Activated T-helper 17 cell treated with anti-CD3 and anti-CD28 coated beads, Interleukin-2, amount 50 U/mL, for 72 hours (primary cell): ENCODE data around the gene TSPOAP1. TPM values are rescaled to one million over a fixed set of nuclear protein-coding genes. Genes with fewer than 3 reads are reported as not detected.

Source experiments
- ATAC-seq: fragments of 150-1000 bp; cut with Tn5 transposase; replicated peaks from 2 replicates; pipeline ENCODE4 v1.10.0; 2021; ENCODE audit warnings: mild to moderate bottlenecking, moderate library complexity
- H3K27ac Mint-ChIP-seq: one replicate; pipeline ENCODE4 v1.8.0; 2022; ENCODE audit warnings: mixed read lengths
- H3K27me3 Mint-ChIP-seq: one replicate; pipeline ENCODE4 v1.8.0; 2022; ENCODE audit warnings: mixed read lengths
- H3K36me3 Mint-ChIP-seq: one replicate; pipeline ENCODE4 v1.8.0; 2022; ENCODE audit warnings: low read depth, mild to moderate bottlenecking, mixed read lengths
- H3K4me1 Mint-ChIP-seq: one replicate; pipeline ENCODE4 v1.8.0; 2022; ENCODE audit warnings: mixed read lengths
- H3K4me3 Mint-ChIP-seq: one replicate; pipeline ENCODE4 v1.8.0; 2022; ENCODE audit warnings: mild to moderate bottlenecking, mixed read lengths
- H3K9me3 Mint-ChIP-seq: one replicate; pipeline ENCODE4 v1.8.0; 2022; ENCODE audit warnings: mixed read lengths
- total RNA-seq, 2 donors: library from RNA; stranded (reverse); gene quantifications; one replicate each; pipeline ENCODE4 v1.2.3, GENCODE V29; 2022

The TSPOAP1 gene
- total RNA-seq, 2 donors from 2014 or later = 97.2 to 107 TPM

DNA sequence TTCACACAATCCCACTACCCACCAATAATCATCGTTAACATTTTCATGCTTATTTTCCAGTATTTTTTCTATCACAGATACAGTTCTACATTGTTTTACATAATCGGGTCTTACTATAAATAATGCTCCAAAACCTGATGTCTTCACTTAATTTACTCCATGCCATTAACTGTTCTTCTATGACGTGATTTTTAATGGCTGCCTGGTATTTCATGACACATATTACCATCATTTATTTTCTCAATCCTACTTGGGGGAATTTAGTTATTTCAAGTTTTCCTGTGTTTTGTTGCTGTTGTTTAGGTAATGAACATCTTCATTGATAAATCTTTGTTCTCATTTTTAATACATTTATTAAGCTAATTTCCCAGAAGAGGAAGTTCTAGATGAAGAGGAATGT, 75.5 kb downstream of the TSPOAP1 start:
- no peak for ATAC-seq
- peaks cover 10% of the 10 kb centered on the region for H3K27me3 Mint-ChIP-seq
- H3K4me3 Mint-ChIP-seq = no peak overlapping the region
- H3K27ac Mint-ChIP-seq = no peak overlapping the region
- no peaks in the 10 kb centered on the region for H3K9me3 Mint-ChIP-seq
- H3K36me3 Mint-ChIP-seq = no peaks in the 10 kb centered on the region
- no peaks in the 10 kb centered on the region for H3K4me1 Mint-ChIP-seq

DNA sequence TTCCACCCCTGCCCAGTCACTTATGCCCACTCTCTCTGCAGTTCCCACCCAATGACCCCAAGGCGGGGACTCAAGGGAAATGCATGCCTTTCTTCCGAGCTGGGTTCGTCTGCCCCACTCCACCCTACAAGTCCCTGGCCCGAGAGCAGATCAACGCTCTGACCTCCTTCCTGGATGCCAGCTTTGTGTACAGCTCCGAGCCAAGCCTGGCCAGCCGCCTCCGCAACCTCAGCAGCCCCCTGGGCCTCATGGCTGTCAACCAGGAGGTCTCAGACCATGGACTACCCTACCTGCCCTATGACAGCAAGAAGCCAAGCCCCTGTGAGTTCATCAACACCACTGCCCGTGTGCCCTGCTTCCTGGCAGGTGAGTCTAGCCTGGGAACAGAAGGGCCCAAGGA, 76.5 kb downstream of the TSPOAP1 start:
- Mint-ChIP-seq H3K4me1 (no peaks in the 10 kb centered on the region), H3K36me3 (no peaks in the 10 kb centered on the region), H3K9me3 (no peaks in the 10 kb centered on the region), H3K27me3 (peaks cover 7% of the 10 kb centered on the region), H3K4me3 (no peak overlapping the region), H3K27ac (no peak overlapping the region)
- ATAC-seq = no peak

Other genes with a start within 250 kb of the TSPOAP1 start
- 10 to 100 TPM; 24.3 to 27.1 TPM for gene DYNLL2, start 245.4 kb downstream of the TSPOAP1 start, total RNA-seq
- gene OR4D1, start 180.4 kb downstream of the TSPOAP1 start, total RNA-seq = under 1 TPM; 0.13 to 0.15 TPM
- not detected for gene OR4D2, start 161.8 kb downstream of the TSPOAP1 start, total RNA-seq
- not detected for gene EPX, start 136.1 kb downstream of the TSPOAP1 start, total RNA-seq
- 10 to 100 TPM; 15.0 to 16.3 TPM for gene MKS1, start 109.5 kb downstream of the TSPOAP1 start, total RNA-seq
- gene LPO, start 90.2 kb downstream of the TSPOAP1 start, total RNA-seq = under 1 TPM in 1 of 2 donors, not detected in 1; 0.16 TPM
- 1 to 10 TPM; 1.2 to 2.0 TPM for gene MPO, start 47.9 kb downstream of the TSPOAP1 start, total RNA-seq
- 100 to 1,000 TPM; 117 to 147 TPM for gene SUPT4H1, start 23.4 kb upstream of the TSPOAP1 start, total RNA-seq
- under 1 TPM; 0.71 to 0.85 TPM for gene RNF43, start 88.7 kb upstream of the TSPOAP1 start, total RNA-seq
- gene HSF5, start 159.6 kb upstream of the TSPOAP1 start, total RNA-seq = 1 to 10 TPM; 1.2 to 2.6 TPM
- gene MTMR4, start 185.8 kb upstream of the TSPOAP1 start, total RNA-seq = 10 to 100 TPM; 67.1 to 72.1 TPM